Fibroblast of lung (primary cell): Measurements from ENCODE around the gene L1CAM.

ENCODE experiments used
- EZH2 ChIP-seq: IDR thresholded peaks from 2 replicates; pipeline ENCODE4 v1.5.1; 2012; ENCODE audit warnings: low read length, control low read depth, mild to moderate bottlenecking; ENCODE audit errors: missing control alignments
- TF ChIP-seq, protein P1 (sequence below), 2 donors: IDR thresholded peaks in 1 of 2; conservative IDR thresholded peaks in 1 of 2; 1 replicate in 1 of 2; 2 replicates in 1 of 2; pipeline ENCODE4 v1.5.1; 2011 to 2012; ENCODE audit warnings: low read length in 2 of 2, control low read depth in 1 of 2, inconsistent platforms in 1 of 2, low read depth in 1 of 2, mild to moderate bottlenecking in 1 of 2

DNA sequence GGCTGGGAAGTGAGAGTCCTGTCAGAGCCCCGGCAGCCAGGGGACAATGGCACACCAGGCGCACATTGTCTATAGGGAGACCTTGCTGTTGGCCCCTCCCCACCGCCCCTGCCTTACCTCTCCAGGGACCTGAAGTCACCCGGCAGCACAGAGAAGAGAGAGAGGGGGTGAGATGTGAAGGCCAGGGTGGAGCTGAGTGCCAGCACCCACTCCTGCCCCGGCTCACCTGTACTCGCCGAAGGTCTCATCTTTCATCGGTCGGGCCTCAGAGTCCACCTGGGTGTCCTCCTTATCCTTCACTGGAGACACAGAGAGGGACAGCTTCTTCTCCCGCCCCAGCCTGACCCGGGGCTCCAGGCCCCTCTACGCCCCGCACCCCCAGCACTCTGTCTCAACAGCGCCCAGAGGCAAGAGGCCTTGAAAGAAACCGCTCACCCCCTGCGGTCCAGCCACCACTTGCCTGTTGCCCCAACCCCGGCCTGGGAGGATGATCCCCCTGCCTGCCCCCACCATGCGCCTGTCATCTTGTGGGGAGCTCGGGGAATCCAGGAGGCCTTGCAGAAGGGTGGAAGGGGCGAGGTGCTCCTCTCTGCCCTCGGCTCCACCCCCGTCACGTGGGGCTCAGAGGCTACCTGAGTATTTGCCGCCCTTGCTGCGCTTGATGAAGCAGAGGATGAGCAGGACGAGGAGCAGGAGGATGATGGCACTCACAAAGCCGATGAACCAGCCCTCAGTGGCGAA, 22.6 kb downstream of the L1CAM start:
- TF ChIP-seq, protein P1, sequence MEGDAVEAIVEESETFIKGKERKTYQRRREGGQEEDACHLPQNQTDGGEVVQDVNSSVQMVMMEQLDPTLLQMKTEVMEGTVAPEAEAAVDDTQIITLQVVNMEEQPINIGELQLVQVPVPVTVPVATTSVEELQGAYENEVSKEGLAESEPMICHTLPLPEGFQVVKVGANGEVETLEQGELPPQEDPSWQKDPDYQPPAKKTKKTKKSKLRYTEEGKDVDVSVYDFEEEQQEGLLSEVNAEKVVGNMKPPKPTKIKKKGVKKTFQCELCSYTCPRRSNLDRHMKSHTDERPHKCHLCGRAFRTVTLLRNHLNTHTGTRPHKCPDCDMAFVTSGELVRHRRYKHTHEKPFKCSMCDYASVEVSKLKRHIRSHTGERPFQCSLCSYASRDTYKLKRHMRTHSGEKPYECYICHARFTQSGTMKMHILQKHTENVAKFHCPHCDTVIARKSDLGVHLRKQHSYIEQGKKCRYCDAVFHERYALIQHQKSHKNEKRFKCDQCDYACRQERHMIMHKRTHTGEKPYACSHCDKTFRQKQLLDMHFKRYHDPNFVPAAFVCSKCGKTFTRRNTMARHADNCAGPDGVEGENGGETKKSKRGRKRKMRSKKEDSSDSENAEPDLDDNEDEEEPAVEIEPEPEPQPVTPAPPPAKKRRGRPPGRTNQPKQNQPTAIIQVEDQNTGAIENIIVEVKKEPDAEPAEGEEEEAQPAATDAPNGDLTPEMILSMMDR (conservative IDR thresholded peaks at IDR 0.05 in 1 of 2, IDR thresholded peaks at IDR 0.05 in 1 of 2; ENCODE audit: low read depth in 1 of 2, low read length in 2 of 2), result no peak
- no peak for TF ChIP-seq EZH2
